Fibroblast of villous mesenchyme (primary cell): ENCODE data around the gene SLIT1. TPM values are rescaled to one million over a fixed set of nuclear protein-coding genes. Genes with fewer than 3 reads are reported as not detected.

Experiments used
- DNase-seq: peaks from one replicate; pipeline ENCODE4 v3.0.0-alpha.2; 2010; ENCODE audit warnings: low read depth
- H3K4me3 ChIP-seq: 2 replicates; pipeline ENCODE4 v1.5.1; 2011; ENCODE audit warnings: low read depth, mild to moderate bottlenecking, low read length
- CTCF ChIP-seq: IDR thresholded peaks from 2 replicates; pipeline ENCODE4 v1.5.1; 2012; ENCODE audit warnings: low read depth, mild to moderate bottlenecking, low read length; ENCODE audit not compliant: insufficient read depth
- total RNA-seq: library from RNA; depleted of rRNA; stranded (reverse); fragments of >200 nt; gene quantifications from 2 replicates; pipeline ENCODE4 v1.2.3, GENCODE V29; 2012

SLIT1 gene
- total RNA-seq, 1 donor = not detected

- H3K4me3 ChIP-seq = no peak overlapping the region
- no peak for DNase-seq
- no peak for TF ChIP-seq CTCF
Measured at GRCh38 chr10:97150013-97150595, 35.7 kb downstream of the SLIT1 start.

- no peak for DNase-seq
- TF ChIP-seq CTCF = no peak
- no peak overlapping the region for H3K4me3 ChIP-seq
Measured at GRCh38 chr10:97149079-97149531, 36.7 kb downstream of the SLIT1 start.

GRCh38 chr10:97144297-97144696 is 41.5 kb downstream of the SLIT1 start:
- H3K4me3 ChIP-seq = no peak overlapping the region
- no peak for TF ChIP-seq CTCF
- no peak for DNase-seq

GRCh38 chr10:97142834-97143233 is 42.9 kb downstream of the SLIT1 start:
- H3K4me3 ChIP-seq = no peak overlapping the region
- TF ChIP-seq CTCF = no peak
- DNase-seq = no peak

GRCh38 chr10:97140902-97141745 is 44.6 kb downstream of the SLIT1 start:
- TF ChIP-seq CTCF = no peak
- DNase-seq = no peak
- H3K4me3 ChIP-seq = no peak overlapping the region

- H3K4me3 ChIP-seq = no peak overlapping the region
- no peak for DNase-seq
- TF ChIP-seq CTCF = no peak
Measured at GRCh38 chr10:97140049-97140846, 45.5 kb downstream of the SLIT1 start.
